ENCODE results near the gene ADAM22.

Gene ADAM22

DNA sequence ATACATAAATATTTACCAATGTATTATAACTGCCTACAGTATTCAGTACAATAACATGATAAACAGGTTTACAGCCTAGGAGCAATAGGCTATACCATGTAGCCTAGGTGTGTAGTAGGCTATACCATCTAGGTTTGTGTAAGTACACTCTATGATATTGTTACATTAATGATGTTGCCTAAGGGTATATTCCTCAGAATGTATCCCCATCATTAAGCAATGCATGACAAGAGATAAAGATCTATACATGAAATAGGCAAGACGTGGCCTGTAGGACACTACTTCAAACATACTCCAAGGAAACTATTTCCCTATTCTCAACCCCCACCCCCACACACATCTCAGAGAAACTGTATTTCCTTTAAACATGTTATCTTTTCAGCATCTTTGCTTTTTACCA is 15.3 kb upstream of the ADAM22 start:
- Histone ChIP-seq H3K4me1 (ENCODE audit: control insufficient read depth, insufficient read depth, low read length) (no peaks in the 10 kb centered on the region), H3K36me3 (ENCODE audit: control insufficient read depth in 2 of 2, insufficient read depth in 1 of 2, low read length in 2 of 2) (no peaks in the 10 kb centered on the region), H3K4me3 (ENCODE audit: low read depth, low read length) (no peak overlapping the region), H3K27ac (ENCODE audit: extremely low read depth, low read depth, low read length) (no peak overlapping the region), H3K9me3 (ENCODE audit: control insufficient read depth, insufficient read depth, low read depth, low read length) (no peaks in the 10 kb centered on the region)
- ChIA-PET CTCF (interaction anchor here (1.4 kb wide), 1 partner anchor 40 kb away, joined by 3 read pairs; no protein-coding TSS in a partner anchor), POLR2A (interaction anchor here (1.2 kb wide), 1 partner anchor 15 kb away, joined by 3 read pairs; the partner anchor contains the start of gene ADAM22)
- no peak for TF ChIP-seq ZNF501 (tag by site-specific recombination; IDR thresholded peaks at IDR 0.05)
- TF ChIP-seq, protein P1, sequence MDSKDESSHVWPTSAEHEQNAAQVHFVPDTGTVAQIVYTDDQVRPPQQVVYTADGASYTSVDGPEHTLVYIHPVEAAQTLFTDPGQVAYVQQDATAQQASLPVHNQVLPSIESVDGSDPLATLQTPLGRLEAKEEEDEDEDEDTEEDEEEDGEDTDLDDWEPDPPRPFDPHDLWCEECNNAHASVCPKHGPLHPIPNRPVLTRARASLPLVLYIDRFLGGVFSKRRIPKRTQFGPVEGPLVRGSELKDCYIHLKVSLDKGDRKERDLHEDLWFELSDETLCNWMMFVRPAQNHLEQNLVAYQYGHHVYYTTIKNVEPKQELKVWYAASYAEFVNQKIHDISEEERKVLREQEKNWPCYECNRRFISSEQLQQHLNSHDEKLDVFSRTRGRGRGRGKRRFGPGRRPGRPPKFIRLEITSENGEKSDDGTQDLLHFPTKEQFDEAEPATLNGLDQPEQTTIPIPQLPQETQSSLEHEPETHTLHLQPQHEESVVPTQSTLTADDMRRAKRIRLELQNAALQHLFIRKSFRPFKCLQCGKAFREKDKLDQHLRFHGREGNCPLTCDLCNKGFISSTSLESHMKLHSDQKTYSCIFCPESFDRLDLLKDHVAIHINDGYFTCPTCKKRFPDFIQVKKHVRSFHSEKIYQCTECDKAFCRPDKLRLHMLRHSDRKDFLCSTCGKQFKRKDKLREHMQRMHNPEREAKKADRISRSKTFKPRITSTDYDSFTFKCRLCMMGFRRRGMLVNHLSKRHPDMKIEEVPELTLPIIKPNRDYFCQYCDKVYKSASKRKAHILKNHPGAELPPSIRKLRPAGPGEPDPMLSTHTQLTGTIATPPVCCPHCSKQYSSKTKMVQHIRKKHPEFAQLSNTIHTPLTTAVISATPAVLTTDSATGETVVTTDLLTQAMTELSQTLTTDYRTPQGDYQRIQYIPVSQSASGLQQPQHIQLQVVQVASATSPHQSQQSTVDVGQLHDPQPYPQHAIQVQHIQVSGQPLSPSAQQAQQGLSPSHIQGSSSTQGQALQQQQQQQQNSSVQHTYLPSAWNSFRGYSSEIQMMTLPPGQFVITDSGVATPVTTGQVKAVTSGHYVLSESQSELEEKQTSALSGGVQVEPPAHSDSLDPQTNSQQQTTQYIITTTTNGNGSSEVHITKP (tag by site-specific recombination; IDR thresholded peaks at IDR 0.05): peak; percentile 78

DNA sequence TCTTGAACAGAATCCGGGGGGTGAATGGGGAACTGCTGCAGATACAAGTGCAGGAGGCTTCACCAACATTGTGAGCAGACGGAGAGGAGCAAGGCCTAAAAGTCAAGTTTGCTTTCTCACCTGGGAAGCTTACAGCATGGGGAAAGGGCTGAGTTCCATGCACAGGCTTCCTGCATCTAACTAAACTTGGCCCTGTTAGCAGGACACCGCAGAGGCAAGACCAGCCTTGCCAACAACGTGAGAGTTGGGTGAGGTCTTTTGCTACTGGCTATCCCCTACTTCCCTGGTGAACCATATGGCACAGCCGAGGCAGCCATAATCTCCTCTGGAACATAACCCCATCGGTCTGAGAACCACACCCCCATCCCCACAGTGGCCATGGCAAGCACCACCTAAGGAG is 14.2 kb upstream of the ADAM22 start:
- H3K9me3 ChIP-seq (ENCODE audit: control insufficient read depth, insufficient read depth, low read depth, low read length): no peaks in the 10 kb centered on the region
- CTCF ChIA-PET: interaction anchor here (0.6 kb wide), 1 partner anchor 149 kb away, joined by 3 read pairs; no protein-coding TSS in a partner anchor
- POLR2A ChIA-PET: no interaction called here

DNA sequence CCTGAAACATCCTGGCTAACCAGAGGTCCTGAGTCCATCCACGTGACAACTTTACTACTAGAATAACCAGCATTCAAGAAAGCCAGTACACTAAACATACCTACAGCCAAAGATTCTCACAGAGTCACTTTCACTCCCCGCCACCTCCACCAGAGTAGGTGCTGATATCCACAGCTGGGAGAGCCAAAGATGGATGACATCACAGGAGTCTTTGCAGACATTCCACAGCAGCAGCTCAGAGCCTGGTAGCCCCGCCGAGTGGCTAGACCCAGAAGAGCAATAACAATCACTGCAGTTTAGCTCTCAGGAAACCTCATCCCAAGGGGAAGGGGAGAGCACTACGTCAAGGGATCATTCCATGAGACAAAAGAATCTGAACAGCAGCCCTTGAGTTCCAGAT is 13.5 kb upstream of the ADAM22 start:
- Histone ChIP-seq H3K27ac (ENCODE audit: extremely low read depth, low read depth, low read length) (no peak overlapping the region), H3K4me3 (ENCODE audit: low read depth, low read length) (no peak overlapping the region), H3K4me1 (ENCODE audit: control insufficient read depth, insufficient read depth, low read length) (no peaks in the 10 kb centered on the region), H3K36me3 (ENCODE audit: control insufficient read depth in 2 of 2, insufficient read depth in 1 of 2, low read length in 2 of 2) (no peaks in the 10 kb centered on the region), H3K9me3 (ENCODE audit: control insufficient read depth, insufficient read depth, low read depth, low read length) (no peaks in the 10 kb centered on the region)
- ChIA-PET POLR2A (interaction anchor here (1.0 kb wide), 1 partner anchor 14 kb away, joined by 7 read pairs; no protein-coding TSS in a partner anchor), CTCF (interaction anchor here (0.7 to 1.1 kb wide), 2 partner anchors 14 to 420 kb away, joined by 3 read pairs; no protein-coding TSS in a partner anchor)
- TF ChIP-seq ZNF600 (tag by site-specific recombination; IDR thresholded peaks at IDR 0.05) (no peak), ZNF404 (tag by site-specific recombination; IDR thresholded peaks at IDR 0.05) (no peak), RBAK (tag by site-specific recombination; IDR thresholded peaks at IDR 0.05) (no peak), SP3 (tag by site-specific recombination; IDR thresholded peaks at IDR 0.05) (no peak), ZNF791 (tag by site-specific recombination; IDR thresholded peaks at IDR 0.05) (no peak), ZNF138 (tag by site-specific recombination; IDR thresholded peaks at IDR 0.05; ENCODE audit: borderline replicate concordance) (no peak), ZNF24 (tag by site-specific recombination; IDR thresholded peaks at IDR 0.05) (no peak)
- TF ChIP-seq, protein P2, sequence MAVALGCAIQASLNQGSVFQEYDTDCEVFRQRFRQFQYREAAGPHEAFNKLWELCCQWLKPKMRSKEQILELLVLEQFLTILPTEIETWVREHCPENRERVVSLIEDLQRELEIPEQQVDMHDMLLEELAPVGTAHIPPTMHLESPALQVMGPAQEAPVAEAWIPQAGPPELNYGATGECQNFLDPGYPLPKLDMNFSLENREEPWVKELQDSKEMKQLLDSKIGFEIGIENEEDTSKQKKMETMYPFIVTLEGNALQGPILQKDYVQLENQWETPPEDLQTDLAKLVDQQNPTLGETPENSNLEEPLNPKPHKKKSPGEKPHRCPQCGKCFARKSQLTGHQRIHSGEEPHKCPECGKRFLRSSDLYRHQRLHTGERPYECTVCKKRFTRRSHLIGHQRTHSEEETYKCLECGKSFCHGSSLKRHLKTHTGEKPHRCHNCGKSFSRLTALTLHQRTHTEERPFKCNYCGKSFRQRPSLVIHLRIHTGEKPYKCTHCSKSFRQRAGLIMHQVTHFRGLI (tag by site-specific recombination; IDR thresholded peaks at IDR 0.05): no peak
- TF ChIP-seq, protein P3, sequence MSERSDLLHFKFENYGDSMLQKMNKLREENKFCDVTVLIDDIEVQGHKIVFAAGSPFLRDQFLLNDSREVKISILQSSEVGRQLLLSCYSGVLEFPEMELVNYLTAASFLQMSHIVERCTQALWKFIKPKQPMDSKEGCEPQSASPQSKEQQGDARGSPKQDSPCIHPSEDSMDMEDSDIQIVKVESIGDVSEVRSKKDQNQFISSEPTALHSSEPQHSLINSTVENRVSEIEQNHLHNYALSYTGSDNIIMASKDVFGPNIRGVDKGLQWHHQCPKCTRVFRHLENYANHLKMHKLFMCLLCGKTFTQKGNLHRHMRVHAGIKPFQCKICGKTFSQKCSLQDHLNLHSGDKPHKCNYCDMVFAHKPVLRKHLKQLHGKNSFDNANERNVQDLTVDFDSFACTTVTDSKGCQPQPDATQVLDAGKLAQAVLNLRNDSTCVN (tag by site-specific recombination; optimal IDR thresholded peaks at IDR 0.05): no peak

More for the DNA sequence above, 14.2 kb upstream of the ADAM22 start:
- TF ChIP-seq, protein P4, sequence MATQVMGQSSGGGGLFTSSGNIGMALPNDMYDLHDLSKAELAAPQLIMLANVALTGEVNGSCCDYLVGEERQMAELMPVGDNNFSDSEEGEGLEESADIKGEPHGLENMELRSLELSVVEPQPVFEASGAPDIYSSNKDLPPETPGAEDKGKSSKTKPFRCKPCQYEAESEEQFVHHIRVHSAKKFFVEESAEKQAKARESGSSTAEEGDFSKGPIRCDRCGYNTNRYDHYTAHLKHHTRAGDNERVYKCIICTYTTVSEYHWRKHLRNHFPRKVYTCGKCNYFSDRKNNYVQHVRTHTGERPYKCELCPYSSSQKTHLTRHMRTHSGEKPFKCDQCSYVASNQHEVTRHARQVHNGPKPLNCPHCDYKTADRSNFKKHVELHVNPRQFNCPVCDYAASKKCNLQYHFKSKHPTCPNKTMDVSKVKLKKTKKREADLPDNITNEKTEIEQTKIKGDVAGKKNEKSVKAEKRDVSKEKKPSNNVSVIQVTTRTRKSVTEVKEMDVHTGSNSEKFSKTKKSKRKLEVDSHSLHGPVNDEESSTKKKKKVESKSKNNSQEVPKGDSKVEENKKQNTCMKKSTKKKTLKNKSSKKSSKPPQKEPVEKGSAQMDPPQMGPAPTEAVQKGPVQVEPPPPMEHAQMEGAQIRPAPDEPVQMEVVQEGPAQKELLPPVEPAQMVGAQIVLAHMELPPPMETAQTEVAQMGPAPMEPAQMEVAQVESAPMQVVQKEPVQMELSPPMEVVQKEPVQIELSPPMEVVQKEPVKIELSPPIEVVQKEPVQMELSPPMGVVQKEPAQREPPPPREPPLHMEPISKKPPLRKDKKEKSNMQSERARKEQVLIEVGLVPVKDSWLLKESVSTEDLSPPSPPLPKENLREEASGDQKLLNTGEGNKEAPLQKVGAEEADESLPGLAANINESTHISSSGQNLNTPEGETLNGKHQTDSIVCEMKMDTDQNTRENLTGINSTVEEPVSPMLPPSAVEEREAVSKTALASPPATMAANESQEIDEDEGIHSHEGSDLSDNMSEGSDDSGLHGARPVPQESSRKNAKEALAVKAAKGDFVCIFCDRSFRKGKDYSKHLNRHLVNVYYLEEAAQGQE (tag by site-specific recombination; IDR thresholded peaks at IDR 0.05): no peak
- TF ChIP-seq ZBTB21 (tag by site-specific recombination; IDR thresholded peaks at IDR 0.05) (no peak), ZNF114 (tag by site-specific recombination; IDR thresholded peaks at IDR 0.05) (no peak), ZNF677 (tag by site-specific recombination; IDR thresholded peaks at IDR 0.05) (no peak)
- TF ChIP-seq, protein P5, sequence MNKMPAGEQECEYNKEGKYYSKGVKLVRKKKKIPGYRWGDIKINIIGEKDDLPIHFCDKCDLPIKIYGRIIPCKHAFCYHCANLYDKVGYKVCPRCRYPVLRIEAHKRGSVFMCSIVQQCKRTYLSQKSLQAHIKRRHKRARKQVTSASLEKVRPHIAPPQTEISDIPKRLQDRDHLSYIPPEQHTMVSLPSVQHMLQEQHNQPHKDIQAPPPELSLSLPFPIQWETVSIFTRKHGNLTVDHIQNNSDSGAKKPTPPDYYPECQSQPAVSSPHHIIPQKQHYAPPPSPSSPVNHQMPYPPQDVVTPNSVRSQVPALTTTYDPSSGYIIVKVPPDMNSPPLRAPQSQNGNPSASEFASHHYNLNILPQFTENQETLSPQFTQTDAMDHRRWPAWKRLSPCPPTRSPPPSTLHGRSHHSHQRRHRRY (tag by site-specific recombination; IDR thresholded peaks at IDR 0.05): no peak
- TF ChIP-seq, protein P6, sequence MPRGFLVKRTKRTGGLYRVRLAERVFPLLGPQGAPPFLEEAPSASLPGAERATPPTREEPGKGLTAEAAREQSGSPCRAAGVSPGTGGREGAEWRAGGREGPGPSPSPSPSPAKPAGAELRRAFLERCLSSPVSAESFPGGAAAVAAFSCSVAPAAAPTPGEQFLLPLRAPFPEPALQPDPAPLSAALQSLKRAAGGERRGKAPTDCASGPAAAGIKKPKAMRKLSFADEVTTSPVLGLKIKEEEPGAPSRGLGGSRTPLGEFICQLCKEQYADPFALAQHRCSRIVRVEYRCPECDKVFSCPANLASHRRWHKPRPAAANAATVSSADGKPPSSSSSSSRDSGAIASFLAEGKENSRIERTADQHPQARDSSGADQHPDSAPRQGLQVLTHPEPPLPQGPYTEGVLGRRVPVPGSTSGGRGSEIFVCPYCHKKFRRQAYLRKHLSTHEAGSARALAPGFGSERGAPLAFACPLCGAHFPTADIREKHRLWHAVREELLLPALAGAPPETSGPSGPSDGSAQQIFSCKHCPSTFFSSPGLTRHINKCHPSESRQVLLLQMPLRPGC (tag by site-specific recombination; IDR thresholded peaks at IDR 0.05): no peak
- no peaks in the 10 kb centered on the region for H3K4me1 ChIP-seq (ENCODE audit: control insufficient read depth, insufficient read depth, low read length)
- no peaks in the 10 kb centered on the region for H3K36me3 ChIP-seq (ENCODE audit: control insufficient read depth in 2 of 2, insufficient read depth in 1 of 2, low read length in 2 of 2)
- no peak overlapping the region for H3K27ac ChIP-seq (ENCODE audit: extremely low read depth, low read depth, low read length)
- no peak overlapping the region for H3K4me3 ChIP-seq (ENCODE audit: low read depth, low read length)

Data from HEK293 (cell line).